Trophoblast cell (in vitro differentiated cells and primary cell): ENCODE data around the gene DYRK1A.

Experiments used
- DNase-seq, 2 donors: peaks; one replicate each; pipeline ENCODE4 v3.0.0-alpha.2; 2016
- H2AFZ ChIP-seq: 2 replicates; pipeline ENCODE4 v1.6.1; 2013; ENCODE audit warnings: low read length, moderate library complexity, mild to moderate bottlenecking; ENCODE audit not compliant: insufficient read depth, poor library complexity
- H2AK5ac ChIP-seq: 2 replicates; pipeline ENCODE4 v1.6.1; 2013; ENCODE audit warnings: mild to moderate bottlenecking, low read length
- H2BK120ac ChIP-seq: 2 replicates; pipeline ENCODE4 v1.6.1; 2013; ENCODE audit warnings: low read length, mild to moderate bottlenecking, moderate library complexity; ENCODE audit not compliant: insufficient read depth, poor library complexity
- H2BK12ac ChIP-seq: 2 replicates; pipeline ENCODE4 v1.6.1; 2013; ENCODE audit warnings: mild to moderate bottlenecking, low read length, moderate library complexity
- H2BK5ac ChIP-seq: 2 replicates; pipeline ENCODE4 v1.6.1; 2013; ENCODE audit warnings: low read length, low read depth, moderate library complexity, mild to moderate bottlenecking; ENCODE audit not compliant: poor library complexity
- H3K14ac ChIP-seq: 2 replicates; pipeline ENCODE4 v1.6.1; 2013; ENCODE audit warnings: mild to moderate bottlenecking, low read length
- H3K18ac ChIP-seq: 2 replicates; pipeline ENCODE4 v1.6.1; 2013; ENCODE audit warnings: mild to moderate bottlenecking, low read length
- H3K23ac ChIP-seq: 2 replicates; pipeline ENCODE4 v1.6.1; 2013; ENCODE audit warnings: low read length
- H3K27ac ChIP-seq: 2 replicates; pipeline ENCODE4 v1.5.1; 2013; ENCODE audit warnings: low read depth, mild to moderate bottlenecking, inconsistent platforms, low read length, moderate library complexity
- H3K27me3 ChIP-seq: 2 replicates; pipeline ENCODE4 v1.6.1; 2013; ENCODE audit warnings: inconsistent platforms, mild to moderate bottlenecking, low read length, moderate library complexity; ENCODE audit not compliant: insufficient read depth
- H3K36me3 ChIP-seq, 2 experiments: 1 replicate in 1 of 2; 2 replicates in 1 of 2; pipeline ENCODE4 v1.6.1; 2013; ENCODE audit warnings: low read length in 2 of 2, mild to moderate bottlenecking in 2 of 2, moderate library complexity in 1 of 2; ENCODE audit not compliant: insufficient read depth in 2 of 2, control insufficient read depth in 1 of 2
- H3K4ac ChIP-seq: 2 replicates; pipeline ENCODE4 v1.6.1; 2013; ENCODE audit warnings: low read depth, mild to moderate bottlenecking, low read length, moderate library complexity
- H3K4me1 ChIP-seq, 2 experiments: 1 replicate in 1 of 2; 2 replicates in 1 of 2; pipeline ENCODE4 v1.6.1; 2013; ENCODE audit warnings: low read length in 2 of 2, mild to moderate bottlenecking in 2 of 2, moderate library complexity in 1 of 2; ENCODE audit not compliant: insufficient read depth in 2 of 2, control insufficient read depth in 1 of 2
- H3K4me2 ChIP-seq: 2 replicates; pipeline ENCODE4 v1.6.1; 2013; ENCODE audit warnings: inconsistent platforms, mild to moderate bottlenecking, low read length, moderate library complexity
- H3K4me3 ChIP-seq: 2 replicates; pipeline ENCODE4 v1.5.1; 2013; ENCODE audit warnings: mild to moderate bottlenecking, low read depth, low read length, inconsistent platforms
- H3K79me1 ChIP-seq: one replicate; pipeline ENCODE4 v1.6.1; 2013; ENCODE audit warnings: low read length
- H3K79me2 ChIP-seq: 2 replicates; pipeline ENCODE4 v1.6.1; 2013; ENCODE audit warnings: low read length, mild to moderate bottlenecking; ENCODE audit not compliant: control insufficient read depth, insufficient read depth, poor library complexity
- H3K9ac ChIP-seq: 2 replicates; pipeline ENCODE4 v1.6.1; 2013; ENCODE audit warnings: mild to moderate bottlenecking, low read length
- H3K9me3 ChIP-seq: 2 replicates; pipeline ENCODE4 v1.6.1; 2013; ENCODE audit warnings: low read depth, mild to moderate bottlenecking, control low read depth, inconsistent platforms, low read length; ENCODE audit not compliant: insufficient read depth
- H4K12ac ChIP-seq: 2 replicates; pipeline ENCODE4 v1.6.1; 2013; ENCODE audit warnings: low read depth, mild to moderate bottlenecking, low read length, moderate library complexity
- H4K8ac ChIP-seq: 2 replicates; pipeline ENCODE4 v1.6.1; 2013; ENCODE audit warnings: low read depth, mild to moderate bottlenecking, low read length, moderate library complexity
- H4K91ac ChIP-seq: one replicate; pipeline ENCODE4 v1.6.1; 2013; ENCODE audit warnings: low read depth, mild to moderate bottlenecking, low read length, moderate library complexity
- WGBS: extraction: QIAGEN DNeasy Blood & Tissue Kit; methylation state at CpG from one replicate; pipeline ENCODE4 v1.1.7; 2013; ENCODE audit warnings: missing lambda C conversion rate; ENCODE audit not compliant: insufficient read length, insufficient coverage; ENCODE audit errors: extremely low coverage; 5-methylcytosine and 5-hydroxymethylcytosine counted together

DYRK1A gene

GRCh38 chr21:37528150-37528937 is 161.8 kb downstream of the DYRK1A start:
- peaks cover 2 to 7% of the 10 kb centered on the region in 2 experiments for H3K4me1 ChIP-seq
- no peak overlapping the region for H3K23ac ChIP-seq
- no peak for DNase-seq
- WGBS: no CpG with 5 or more reads among the region's 12 CpGs
- H2BK120ac ChIP-seq: no peak overlapping the region
- no peak overlapping the region for H4K12ac ChIP-seq
- H4K91ac ChIP-seq: no peak overlapping the region
- H2AK5ac ChIP-seq: no peak overlapping the region
- H3K4me2 ChIP-seq: no peak overlapping the region
- H3K4ac ChIP-seq: no peak overlapping the region
- H3K14ac ChIP-seq: no peak overlapping the region
- no peak overlapping the region for H4K8ac ChIP-seq
- no peaks in the 10 kb centered on the region for H3K27me3 ChIP-seq
- H3K4me3 ChIP-seq: no peak overlapping the region
- H2BK12ac ChIP-seq: no peak overlapping the region
- no peaks in the 10 kb centered on the region for H3K79me1 ChIP-seq
- no peak overlapping the region for H3K27ac ChIP-seq
- no peak overlapping the region for H3K18ac ChIP-seq
- no peak overlapping the region for H2AFZ ChIP-seq
- H2BK5ac ChIP-seq: no peak overlapping the region
- no peaks in the 10 kb centered on the region for H3K9me3 ChIP-seq
- no peaks in the 10 kb centered on the region for H3K79me2 ChIP-seq
- H3K9ac ChIP-seq: no peak overlapping the region
- no peaks in the 10 kb centered on the region for H3K36me3 ChIP-seq

DNA sequence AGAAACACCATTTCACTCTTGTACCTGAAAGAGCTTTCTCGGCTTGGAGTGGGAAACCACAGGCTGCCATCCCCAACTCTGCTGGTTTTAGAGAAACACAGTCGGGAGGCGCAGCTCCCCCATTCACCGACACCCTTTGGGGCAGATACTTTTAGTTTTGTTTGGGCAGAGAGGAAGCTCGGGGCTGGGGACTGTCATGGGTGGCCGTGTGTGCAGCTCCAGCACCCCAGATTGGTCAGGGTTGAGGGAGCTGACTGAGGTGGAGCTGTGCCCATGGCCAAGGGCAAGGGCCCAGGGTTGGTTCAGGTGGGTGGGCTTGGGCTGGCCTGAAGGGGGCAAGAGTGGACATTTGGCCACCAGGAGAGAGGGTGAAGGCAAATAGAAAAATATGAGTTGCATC is 163.1 kb downstream of the DYRK1A start:
- no peak overlapping the region for H3K14ac ChIP-seq
- H3K9me3 ChIP-seq: peaks cover 2% of the 10 kb centered on the region
- H3K4me3 ChIP-seq: no peak overlapping the region
- no peaks in the 10 kb centered on the region for H3K79me1 ChIP-seq
- H3K27ac ChIP-seq: no peak overlapping the region
- H2BK120ac ChIP-seq: no peak overlapping the region
- H2AK5ac ChIP-seq: no peak overlapping the region
- DNase-seq: no peak
- H2BK5ac ChIP-seq: no peak overlapping the region
- no peak overlapping the region for H3K4ac ChIP-seq
- H3K4me1 ChIP-seq: peaks cover 4 to 9% of the 10 kb centered on the region in 2 experiments
- H3K4me2 ChIP-seq: no peak overlapping the region
- H2BK12ac ChIP-seq: no peak overlapping the region
- no CpG with 5 or more reads among the region's 6 CpGs for WGBS
- H3K79me2 ChIP-seq: no peaks in the 10 kb centered on the region
- no peaks in the 10 kb centered on the region for H3K27me3 ChIP-seq
- no peak overlapping the region for H3K23ac ChIP-seq
- no peak overlapping the region for H3K18ac ChIP-seq
- H4K91ac ChIP-seq: no peak overlapping the region
- no peak overlapping the region for H4K8ac ChIP-seq
- no peak overlapping the region for H4K12ac ChIP-seq
- H3K9ac ChIP-seq: no peak overlapping the region
- no peaks in the 10 kb centered on the region for H3K36me3 ChIP-seq
- no peak overlapping the region for H2AFZ ChIP-seq

GRCh38 chr21:37530901-37531351 is 164.4 kb downstream of the DYRK1A start:
- H3K36me3 ChIP-seq: no peaks in the 10 kb centered on the region
- no peak overlapping the region for H2BK5ac ChIP-seq
- H3K9ac ChIP-seq: no peak overlapping the region
- H4K12ac ChIP-seq: no peak overlapping the region
- no peak overlapping the region for H3K27ac ChIP-seq
- H3K18ac ChIP-seq: no peak overlapping the region
- H3K4me1 ChIP-seq: peaks cover 4 to 9% of the 10 kb centered on the region in 2 experiments
- no peak overlapping the region for H2BK120ac ChIP-seq
- no peak overlapping the region for H2AK5ac ChIP-seq
- no peak overlapping the region for H3K4ac ChIP-seq
- H2AFZ ChIP-seq: no peak overlapping the region
- H3K4me2 ChIP-seq: no peak overlapping the region
- WGBS: no CpG with 5 or more reads among the region's 13 CpGs
- no peak for DNase-seq
- no peak overlapping the region for H3K4me3 ChIP-seq
- no peaks in the 10 kb centered on the region for H3K79me1 ChIP-seq
- peaks cover 5% of the 10 kb centered on the region for H3K9me3 ChIP-seq
- H4K8ac ChIP-seq: no peak overlapping the region
- no peak overlapping the region for H4K91ac ChIP-seq
- no peaks in the 10 kb centered on the region for H3K79me2 ChIP-seq
- no peak overlapping the region for H3K14ac ChIP-seq
- H3K23ac ChIP-seq: no peak overlapping the region
- H3K27me3 ChIP-seq: no peaks in the 10 kb centered on the region
- no peak overlapping the region for H2BK12ac ChIP-seq

DNA sequence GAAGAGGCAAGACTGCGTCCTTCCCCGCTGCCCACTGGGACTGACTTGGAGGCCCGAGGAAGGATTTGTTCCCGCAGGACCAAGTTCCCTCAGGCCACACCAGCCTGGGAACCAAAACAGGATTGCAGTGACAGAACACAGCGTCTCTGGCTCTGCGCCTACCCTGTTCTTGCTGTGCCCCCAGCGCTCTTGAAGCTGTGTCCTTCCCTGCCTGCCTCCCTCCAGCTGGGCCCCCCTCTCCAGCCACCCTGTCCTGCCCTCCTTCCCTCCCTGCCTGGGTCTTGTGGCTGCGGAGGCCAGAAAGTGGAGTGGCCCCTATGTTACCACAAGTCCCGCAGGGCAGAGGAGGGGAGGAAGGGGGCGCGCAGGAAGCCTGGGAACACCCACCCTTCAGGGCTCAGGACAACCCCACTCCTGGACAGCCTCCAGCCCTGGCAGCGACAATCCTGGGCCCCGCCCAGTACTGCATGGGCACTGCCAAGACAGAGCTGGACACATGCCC is 164.9 kb downstream of the DYRK1A start:
- Histone ChIP-seq H2BK120ac (no peak overlapping the region), H3K36me3 (no peaks in the 10 kb centered on the region)

More for the DNA sequence above, 164.9 kb downstream of the DYRK1A start:
- Histone ChIP-seq H3K79me2 (no peaks in the 10 kb centered on the region), H3K79me1 (no peaks in the 10 kb centered on the region), H3K14ac (peak overlapping the region; percentile 35), H4K8ac (no peak overlapping the region), H3K4me2 (no peak overlapping the region), H3K4ac (no peak overlapping the region), H2BK12ac (no peak overlapping the region), H4K12ac (no peak overlapping the region), H2AK5ac (peak overlapping the region; percentile 30), H3K27me3 (no peaks in the 10 kb centered on the region), H4K91ac (peak overlapping the region; percentile 78), H3K4me1 (peaks cover 4 to 9% of the 10 kb centered on the region in 2 experiments), H3K27ac (no peak overlapping the region), H3K9ac (no peak overlapping the region), H3K18ac (no peak overlapping the region), H3K4me3 (no peak overlapping the region), H2AFZ (no peak overlapping the region), H3K9me3 (peaks cover 5% of the 10 kb centered on the region), H2BK5ac (no peak overlapping the region), H3K23ac (no peak overlapping the region)
- WGBS: no CpG with 5 or more reads among the region's 13 CpGs
- no peak for DNase-seq
